OCI-M2 (cell line): Measurements from ENCODE around the gene OR2J2.
"Not testable (repeated sequence)": the region's sequence is repeated elsewhere in the genome, so short reads cannot be mapped to it uniquely, and the experiment has no call there.

Experiments
- DNase-seq: peaks from one replicate; lab custom pipeline; 2025; ENCODE audit not compliant: unreplicated experiment; lab: John Stamatoyannopoulos, UW

The OR2J2 gene

GRCh38 chr6:29170607-29171006, at the start of gene OR2J2:
Gene OR2J2, plus strand, starts transcription at chr6:29170907. Its CDS starts 2,729 bp downstream, at chr6:29173636.
- DNase-seq, result not testable (repeated sequence)

- DNase-seq, result no peak
These were observed 41.2 kb upstream of the OR2J2 start for GRCh38 chr6:29129326-29130012.

DNA sequence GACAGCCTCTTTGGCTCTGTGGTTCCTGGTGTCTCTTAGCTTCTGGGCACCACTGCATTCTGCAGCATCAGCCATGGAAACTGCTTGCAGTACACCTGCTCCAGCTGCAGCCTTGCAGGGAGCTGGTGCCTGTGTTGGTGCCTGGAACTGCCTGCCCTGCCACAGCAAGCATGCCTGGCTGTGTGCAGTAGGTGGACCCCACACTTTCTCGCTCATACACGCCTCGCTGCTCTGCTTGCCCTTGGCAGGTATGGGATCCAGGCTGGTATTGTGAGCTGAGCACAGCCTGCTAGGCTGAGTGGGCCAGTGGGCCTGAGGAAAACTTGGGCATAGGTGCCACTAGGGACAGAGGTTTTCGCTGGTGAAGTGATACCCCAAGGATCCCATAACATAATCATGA, 40.1 kb upstream of the OR2J2 start:
- no peak for DNase-seq

- no peak for DNase-seq
These were observed 39.0 kb upstream of the OR2J2 start for GRCh38 chr6:29131691-29132090.

GRCh38 chr6:29137724-29138123, 33.0 kb upstream of the OR2J2 start:
- DNase-seq, result no peak

- DNase-seq, result no peak
These were observed 29.1 kb upstream of the OR2J2 start for GRCh38 chr6:29141606-29142005.

- no peak for DNase-seq
These were observed 28.4 kb upstream of the OR2J2 start for GRCh38 chr6:29142309-29142708.

DNA sequence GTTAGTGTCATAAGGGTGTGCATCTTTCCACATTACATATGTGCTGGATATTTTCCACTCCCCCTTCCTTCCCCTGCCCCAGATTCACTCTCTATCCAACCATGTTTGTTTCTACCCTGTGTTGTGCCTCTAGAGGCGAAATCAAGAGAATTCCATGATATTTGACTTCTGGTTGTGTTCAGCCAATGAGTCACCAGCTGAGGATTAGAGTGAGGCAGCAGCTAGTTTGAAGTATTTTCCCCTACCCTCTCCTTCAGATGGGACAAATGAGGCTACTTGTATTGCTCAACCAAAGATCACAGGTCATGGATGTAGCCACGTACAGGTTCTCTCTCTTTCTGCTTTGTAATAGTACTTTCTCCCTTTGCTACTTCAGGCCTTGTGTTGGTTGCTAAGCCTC, 24.5 kb upstream of the OR2J2 start:
- DNase-seq, result no peak

DNA sequence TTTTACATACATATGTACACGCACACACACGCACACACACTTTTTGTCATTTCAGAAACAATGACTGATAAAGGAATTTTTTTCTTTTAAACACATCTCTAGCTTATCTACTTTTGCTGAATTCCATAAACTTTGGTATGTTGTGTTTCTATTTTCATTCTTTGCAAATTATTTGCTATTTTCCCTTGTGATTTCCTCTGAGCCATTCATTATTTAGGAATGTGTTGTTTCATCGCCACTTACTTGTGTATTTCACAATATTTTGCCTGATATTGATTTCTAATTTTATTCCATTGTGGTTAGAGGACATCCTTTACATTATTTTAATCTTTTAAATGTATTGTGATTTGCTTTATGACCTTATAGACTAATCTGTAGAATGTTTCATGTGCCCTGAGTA, 23.6 kb upstream of the OR2J2 start:
- no peak for DNase-seq

GRCh38 chr6:29149444-29149843, 21.3 kb upstream of the OR2J2 start:
- not testable (repeated sequence) for DNase-seq

DNA sequence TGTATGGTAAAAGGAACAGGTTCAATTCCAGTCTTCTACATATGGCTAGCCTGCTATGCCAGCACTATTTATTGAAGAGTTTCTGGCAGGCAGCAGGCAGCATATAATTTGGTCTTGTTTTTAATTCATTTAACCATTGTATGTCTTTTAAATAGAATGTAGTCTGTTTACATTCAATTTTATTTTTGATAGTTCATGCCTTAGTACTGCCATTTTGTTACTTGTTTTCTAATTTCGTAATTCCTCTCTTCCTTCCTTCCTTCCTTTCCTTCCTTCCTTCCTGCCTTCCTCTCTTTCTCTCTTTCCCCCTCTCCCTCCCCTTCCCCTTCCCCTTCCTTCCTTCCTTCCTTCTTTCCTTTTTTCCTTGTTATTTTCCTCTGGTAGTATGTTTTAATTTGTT, 17.6 kb upstream of the OR2J2 start:
- no peak for DNase-seq

DNA sequence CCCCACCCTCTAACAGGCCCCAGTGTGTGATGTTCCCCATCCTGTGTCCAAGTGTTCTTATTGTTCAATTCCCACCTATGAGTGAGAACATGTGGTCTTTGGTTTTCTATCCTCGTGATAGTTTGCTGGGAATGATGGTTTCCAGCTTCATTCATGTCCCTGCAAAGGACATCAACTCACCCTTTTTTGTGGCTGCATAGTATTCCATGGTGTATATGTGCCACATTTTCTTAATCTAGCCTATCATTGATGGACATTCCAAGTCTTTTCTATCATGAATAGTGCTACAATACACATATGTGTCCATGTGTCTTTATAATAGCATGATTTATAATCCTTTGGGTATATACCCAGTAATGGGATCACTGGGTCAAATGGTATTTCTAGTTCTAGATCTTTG, 15.5 kb upstream of the OR2J2 start:
- DNase-seq, result not testable (repeated sequence)

GRCh38 chr6:29159922-29160321, 10.8 kb upstream of the OR2J2 start:
- DNase-seq, result not testable (repeated sequence)

- not testable (repeated sequence) for DNase-seq
These were observed 5.1 kb upstream of the OR2J2 start for GRCh38 chr6:29165571-29165970.

GRCh38 chr6:29171736-29172135, 1.0 kb downstream of the OR2J2 start:
- DNase-seq, result no peak

GRCh38 chr6:29183594-29183993, 12.9 kb downstream of the OR2J2 start:
- no peak for DNase-seq

DNA sequence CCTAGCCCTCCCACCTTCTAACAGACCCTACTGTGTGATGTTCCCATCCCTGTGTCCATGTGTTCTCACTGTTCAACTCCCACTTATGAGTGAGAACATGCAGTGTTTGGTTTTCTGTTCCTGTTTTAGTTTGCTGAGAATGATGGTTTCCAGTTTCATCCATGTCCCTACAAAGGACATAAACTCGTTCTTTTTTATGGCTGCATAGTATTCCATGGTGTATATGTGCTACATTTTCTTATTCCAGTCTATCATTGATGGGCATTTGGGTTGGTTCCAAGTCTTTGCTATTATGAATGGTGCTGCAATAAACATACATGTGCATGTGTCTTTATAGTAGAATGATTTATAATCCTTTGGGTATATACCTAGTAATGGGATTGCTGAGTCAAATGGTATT, 18.0 kb downstream of the OR2J2 start:
- DNase-seq, result not testable (repeated sequence)

DNA sequence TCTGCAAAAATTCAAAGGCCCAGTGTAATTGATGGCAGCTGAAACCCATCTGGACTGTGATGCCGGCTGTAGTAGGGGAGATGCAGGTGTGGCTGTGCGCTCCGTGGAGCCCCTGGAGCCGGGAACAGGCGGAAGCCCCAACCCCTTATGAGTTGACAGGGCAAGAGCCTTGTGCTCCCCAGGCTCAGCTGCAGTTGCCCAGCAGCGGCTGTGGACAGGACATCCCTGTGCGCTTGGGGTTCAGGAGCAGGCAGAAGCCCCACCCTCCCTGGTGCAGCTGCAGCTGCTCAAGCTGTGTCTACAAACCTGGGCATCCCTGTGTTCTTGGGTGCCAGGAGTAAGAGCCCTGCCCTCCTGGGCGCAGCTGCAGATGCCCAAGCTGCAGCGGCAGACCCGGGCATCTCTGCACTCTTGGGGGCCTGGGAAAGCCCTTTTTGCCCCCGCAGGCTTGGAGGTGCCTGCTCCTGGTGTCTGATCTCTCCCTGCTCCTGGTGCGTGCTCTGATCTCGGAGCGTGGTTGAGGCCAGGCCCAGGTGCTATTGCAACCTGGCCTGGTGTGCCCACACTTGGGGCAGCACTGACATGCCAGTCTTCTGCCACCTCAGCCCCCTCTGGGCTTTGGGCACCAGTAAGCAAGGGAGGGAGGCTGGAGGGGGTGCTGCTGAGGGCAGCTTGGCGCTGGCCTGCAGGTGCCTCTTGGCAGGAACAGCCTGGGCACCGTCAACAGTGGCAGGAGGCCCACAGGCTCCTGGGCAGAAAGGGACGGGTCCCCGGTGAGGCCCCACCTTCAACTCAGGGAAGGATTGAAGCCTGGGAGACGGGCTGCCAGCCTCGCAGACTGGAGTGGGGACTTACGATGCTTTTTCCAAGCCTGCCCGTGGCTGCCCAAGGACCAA, 30.3 kb downstream of the OR2J2 start:
- DNase-seq, result no peak

GRCh38 chr6:29201966-29202365, 31.3 kb downstream of the OR2J2 start:
- no peak for DNase-seq

DNA sequence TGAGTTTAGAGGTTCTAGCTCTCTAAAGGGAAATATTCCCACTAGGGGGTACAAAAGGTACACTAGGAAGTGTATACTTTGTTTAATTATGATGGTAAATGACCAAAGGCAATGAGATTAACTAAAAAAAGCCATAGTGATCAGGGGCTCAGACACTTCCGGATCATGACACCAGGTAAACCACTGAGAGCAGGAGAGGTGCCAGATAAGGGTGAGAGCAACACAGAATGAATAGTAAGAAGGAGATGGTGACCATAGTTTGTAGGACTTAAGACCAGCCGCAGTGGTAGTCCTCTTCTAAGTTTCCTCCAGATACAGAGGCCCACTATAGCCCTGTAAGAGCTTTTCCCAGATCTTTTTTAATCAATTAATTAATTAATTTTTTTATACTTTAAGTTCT, 40.8 kb downstream of the OR2J2 start:
- DNase-seq, result no peak

DNA sequence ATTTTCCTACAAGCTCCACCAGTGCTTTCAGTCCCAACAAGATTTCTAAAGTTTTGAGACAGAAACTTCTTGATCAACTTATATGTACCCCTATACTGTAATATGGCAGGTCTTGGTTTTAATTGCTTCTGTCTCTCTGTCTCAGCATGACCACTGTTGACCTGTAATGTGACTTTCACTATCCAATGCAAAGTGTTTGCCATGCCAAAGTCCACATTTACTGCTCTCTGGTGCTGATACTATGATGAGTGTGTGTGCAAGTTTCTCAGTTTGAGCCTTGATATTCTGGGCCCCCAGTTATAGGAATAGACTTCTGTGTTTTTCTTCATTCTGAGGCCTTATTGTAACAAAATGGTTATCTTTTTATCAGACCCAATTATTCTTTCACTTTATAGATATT, 45.8 kb downstream of the OR2J2 start:
- DNase-seq, result no peak

- not testable (repeated sequence) for DNase-seq
These were observed 46.5 kb downstream of the OR2J2 start for GRCh38 chr6:29217242-29217641.
